Right renal cortex interstitium (tissue), 3 donors: ENCODE measurements around the gene RNF214. TPM values are rescaled to one million over a fixed set of nuclear protein-coding genes. Genes with fewer than 3 reads are reported as not detected.
"Not testable (repeated sequence)": the region's sequence is repeated elsewhere in the genome, so short reads cannot be mapped to it uniquely, and the experiment has no call there.

Experiments used
- DNase-seq, 3 donors: peaks; one replicate each; pipeline ENCODE4 v3.0.0-alpha.2; 2013; ENCODE audit warnings: low read depth in 3 of 3, low spot score in 2 of 3
- polyA plus RNA-seq, 3 donors: library from polyadenylated mRNA; unstranded; fragments of 120-200 nt; gene quantifications; one replicate each; pipeline ENCODE4 v1.2.1, GENCODE V29; 2013; ENCODE audit not compliant: insufficient read length in 3 of 3

Gene RNF214
- polyA plus RNA-seq, 3 donors = 29.7 to 33.1 (median 31.7) TPM

DNA sequence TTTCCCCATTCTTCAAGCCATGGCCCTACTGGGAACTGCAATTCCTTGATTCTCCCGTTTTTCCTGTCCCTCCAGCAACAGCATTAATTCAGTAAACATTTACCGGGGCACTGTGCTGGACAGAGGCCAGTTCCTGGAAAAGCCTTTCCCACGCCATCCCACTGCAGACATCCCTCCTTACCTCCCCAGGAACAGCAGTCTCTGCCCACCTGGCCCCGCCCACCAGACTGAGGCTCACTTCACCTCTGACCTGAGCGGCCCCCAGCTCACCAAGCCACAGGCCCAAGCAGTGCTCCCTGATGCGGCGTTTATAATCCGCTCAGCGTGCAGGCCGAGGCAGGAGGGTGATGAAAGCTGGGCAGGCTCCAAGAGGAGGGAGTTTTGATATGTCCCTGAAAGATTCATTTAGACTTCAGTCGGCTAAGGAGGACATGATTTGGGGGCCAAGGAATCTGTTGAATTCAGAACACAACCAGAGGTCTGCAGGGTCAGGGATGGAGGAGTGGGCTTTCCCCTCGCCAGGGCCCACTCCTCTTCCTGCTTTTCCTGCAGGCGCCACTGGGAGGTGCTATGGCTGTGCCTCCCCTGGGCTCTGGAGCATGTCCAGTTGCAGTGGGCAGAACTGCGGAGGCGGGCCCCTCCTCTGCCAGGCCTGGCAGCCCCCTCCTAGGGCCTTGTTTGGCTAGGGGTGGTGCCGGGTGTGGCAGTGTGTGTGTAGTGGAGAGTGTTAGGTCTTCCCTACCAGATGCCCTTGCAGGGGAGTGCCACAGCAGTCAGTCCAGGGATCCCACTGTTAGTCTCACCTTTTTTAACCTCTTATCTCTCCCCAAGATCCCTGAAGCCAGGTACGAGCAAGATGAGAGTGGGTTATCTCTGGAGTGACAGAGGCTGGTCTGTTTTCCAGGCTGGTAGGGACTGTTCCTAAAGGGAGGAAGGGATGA is 34.7 kb upstream of the RNF214 start:
- DNase-seq = no peak

DNA sequence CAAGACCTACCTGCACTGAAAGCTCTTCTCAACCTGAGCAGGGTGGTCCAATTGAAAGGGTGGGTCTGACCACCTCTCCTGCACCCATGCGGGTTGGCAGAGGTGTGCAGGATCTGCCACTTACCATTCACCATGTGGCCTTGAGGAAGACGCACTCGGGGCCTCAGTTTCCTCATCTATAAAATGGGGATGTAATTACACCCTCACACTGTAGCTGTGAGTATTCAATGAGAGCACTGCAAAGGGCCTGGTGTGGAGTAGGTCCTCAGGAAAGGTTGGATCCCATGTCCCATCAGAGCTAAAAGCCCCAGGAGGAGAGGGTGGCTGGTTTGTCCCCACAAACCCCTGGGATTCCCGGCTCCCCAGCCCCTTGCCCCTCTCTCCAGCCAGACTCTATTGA is 33.9 kb upstream of the RNF214 start:
- no peak for DNase-seq

DNA sequence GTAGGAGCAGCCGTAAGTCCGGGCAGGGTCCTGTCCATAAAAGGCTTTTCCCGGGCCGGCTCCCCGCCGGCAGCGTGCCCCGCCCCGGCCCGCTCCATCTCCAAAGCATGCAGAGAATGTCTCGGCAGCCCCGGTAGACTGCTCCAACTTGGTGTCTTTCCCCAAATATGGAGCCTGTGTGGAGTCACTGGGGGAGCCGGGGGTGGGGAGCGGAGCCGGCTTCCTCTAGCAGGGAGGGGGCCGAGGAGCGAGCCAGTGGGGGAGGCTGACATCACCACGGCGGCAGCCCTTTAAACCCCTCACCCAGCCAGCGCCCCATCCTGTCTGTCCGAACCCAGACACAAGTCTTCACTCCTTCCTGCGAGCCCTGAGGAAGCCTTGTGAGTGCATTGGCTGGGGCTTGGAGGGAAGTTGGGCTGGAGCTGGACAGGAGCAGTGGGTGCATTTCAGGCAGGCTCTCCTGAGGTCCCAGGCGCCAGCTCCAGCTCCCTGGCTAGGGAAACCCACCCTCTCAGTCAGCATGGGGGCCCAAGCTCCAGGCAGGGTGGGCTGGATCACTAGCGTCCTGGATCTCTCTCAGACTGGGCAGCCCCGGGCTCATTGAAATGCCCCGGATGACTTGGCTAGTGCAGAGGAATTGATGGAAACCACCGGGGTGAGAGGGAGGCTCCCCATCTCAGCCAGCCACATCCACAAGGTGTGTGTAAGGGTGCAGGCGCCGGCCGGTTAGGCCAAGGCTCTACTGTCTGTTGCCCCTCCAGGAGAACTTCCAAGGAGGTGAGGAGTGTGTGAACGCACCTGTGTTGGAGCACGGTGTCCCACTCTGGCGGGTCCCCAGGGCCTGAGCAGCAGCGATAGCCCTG is 33.2 kb upstream of the RNF214 start, which contains the start of gene TAGLN:
TSS of gene TAGLN (plus strand) at position 318 of the 863 bp plus-strand sequence. CDS start 3,644 bp downstream, outside the sequence.
- DNase-seq = no peak

DNA sequence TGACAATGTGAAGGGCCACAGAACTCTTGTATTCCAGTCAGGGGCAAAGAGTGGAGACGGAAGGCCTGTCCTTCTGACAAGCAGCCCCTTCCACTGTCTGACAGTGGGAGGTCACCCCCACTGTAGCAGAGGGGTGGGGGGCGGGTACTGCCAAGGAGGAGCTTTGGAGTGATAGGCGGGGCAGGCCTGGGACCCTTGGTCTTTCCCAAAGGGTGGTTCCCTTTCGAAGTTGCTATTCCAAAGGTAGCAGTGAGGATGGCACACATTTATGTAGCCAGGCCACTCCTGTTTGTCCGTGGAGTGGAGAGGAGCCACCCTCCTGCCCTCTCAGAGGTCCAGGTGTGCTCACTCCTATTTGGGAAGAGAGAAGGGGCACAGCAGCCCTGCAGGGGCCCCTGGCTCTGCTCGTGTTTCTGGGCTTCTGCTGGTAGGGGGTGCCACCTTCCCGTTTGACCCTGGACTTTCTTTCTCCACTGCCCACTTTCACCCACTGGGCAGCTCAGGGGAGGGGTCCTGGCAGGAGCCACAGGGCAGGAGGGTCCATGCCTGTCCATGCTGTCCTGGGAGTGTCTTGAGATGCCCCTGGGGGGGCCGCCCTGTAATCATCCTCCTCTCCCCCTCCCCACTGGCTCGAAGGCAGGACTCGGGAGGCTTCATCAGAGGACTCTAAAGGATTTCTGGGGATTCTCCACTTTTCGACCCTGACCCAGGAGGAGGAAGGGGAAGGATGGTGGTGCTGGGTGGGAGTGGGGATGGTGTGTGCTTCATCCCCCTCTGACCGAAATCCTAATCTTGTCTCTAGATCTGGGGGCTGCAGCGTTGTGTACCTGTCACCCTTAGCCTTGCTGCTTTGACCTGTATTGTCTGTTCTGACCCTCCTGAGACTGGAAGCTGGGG is 32.3 kb upstream of the RNF214 start:
- no peak for DNase-seq

DNA sequence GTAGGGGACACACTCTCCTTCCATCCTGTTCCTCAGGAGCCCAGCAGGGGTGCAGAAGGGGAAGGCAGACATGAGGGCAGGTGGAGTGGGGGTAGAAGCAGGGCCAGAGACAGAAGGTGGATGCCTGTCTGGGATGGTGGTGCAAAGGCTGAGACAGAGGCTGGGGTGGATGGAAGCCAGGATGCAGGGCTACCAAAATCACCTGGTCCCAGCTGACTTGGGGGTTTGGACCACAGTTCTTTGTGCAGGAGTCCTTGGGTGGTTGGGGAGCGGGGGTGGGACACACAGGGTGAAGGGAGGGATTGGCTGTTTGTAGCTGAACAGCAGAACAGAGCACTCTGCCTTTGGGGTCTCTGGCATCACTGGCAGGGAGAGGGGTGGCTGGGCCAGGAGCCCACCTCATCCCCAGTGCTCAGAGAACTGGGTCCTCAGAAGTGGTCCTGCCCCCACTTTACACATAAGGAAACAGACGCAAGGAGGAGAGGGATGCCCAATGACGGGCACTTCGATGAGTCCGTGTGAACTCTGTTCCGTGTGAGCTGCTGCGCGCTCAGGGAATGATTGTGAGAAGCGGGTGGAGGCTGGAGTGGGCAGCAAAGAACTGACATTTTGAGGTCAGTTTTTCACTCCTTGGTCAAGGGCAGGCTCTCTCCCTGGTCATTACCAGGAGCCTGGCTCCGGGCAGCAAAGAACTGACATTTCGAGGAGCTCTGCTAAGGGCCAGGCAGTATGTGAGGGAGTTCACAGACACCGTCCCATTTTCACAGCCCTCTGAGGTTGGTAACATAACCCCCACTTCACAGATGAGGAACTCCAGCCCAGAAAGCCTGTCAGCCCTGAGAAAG is 31.4 kb upstream of the RNF214 start:
- DNase-seq = no peak

GRCh38 chr11:117201658-117202305 is 30.7 kb upstream of the RNF214 start:
- no peak for DNase-seq

DNA sequence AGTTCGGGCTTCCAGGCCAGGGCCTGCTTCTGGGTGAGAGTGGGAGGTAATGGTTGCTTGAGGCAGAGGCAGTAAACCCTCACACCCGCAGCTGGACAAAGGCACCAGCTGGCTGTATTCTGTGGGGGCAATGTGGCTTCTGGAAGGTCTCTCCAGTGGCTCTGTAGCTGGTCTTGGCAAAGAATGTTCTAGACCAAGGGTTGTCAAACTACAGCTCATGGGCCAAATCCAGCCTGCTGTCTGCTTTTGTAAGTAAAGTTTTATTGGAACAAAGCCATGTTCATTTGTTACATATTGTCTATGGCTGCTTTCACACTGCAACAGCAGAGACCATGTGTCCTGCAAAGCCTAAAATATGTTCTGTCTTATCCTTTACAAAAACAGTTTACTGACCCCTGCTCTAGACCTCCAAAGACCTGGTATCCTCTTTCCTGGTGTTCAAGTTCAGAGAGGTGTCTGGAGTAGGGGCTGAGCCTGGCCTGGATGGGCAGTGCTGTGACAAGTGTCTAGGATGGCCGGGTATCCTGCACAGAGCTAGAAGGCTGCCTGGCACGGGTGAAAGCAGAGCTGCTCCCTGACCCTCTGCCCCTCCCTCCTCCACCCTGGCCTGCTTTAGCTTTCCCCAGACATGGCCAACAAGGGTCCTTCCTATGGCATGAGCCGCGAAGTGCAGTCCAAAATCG is 29.9 kb upstream of the RNF214 start:
- no peak for DNase-seq

- no peak for DNase-seq
Measured at GRCh38 chr11:117203069-117203407, 29.4 kb upstream of the RNF214 start.

DNA sequence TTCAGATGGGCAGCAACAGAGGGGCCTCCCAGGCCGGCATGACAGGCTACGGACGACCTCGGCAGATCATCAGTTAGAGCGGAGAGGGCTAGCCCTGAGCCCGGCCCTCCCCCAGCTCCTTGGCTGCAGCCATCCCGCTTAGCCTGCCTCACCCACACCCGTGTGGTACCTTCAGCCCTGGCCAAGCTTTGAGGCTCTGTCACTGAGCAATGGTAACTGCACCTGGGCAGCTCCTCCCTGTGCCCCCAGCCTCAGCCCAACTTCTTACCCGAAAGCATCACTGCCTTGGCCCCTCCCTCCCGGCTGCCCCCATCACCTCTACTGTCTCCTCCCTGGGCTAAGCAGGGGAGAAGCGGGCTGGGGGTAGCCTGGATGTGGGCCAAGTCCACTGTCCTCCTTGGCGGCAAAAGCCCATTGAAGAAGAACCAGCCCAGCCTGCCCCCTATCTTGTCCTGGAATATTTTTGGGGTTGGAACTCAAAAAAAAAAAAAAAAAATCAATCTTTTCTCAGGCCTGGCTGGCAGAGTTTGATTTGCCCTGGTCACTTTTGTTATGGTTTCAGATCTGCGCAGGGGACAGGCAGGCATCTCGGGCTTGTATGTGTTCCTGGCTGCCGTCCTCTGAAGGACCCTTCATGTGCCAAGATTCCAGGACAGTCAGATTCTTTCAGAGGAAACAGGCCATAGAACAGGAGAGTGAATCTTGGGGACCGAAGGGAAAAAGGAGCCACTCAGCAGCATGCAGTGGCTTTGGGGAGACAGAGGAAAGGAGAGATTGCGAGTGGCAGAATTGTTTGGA is 28.0 kb upstream of the RNF214 start:
- DNase-seq = no peak

- no peak for DNase-seq
Measured at GRCh38 chr11:117205211-117205818, 27.2 kb upstream of the RNF214 start.

DNA sequence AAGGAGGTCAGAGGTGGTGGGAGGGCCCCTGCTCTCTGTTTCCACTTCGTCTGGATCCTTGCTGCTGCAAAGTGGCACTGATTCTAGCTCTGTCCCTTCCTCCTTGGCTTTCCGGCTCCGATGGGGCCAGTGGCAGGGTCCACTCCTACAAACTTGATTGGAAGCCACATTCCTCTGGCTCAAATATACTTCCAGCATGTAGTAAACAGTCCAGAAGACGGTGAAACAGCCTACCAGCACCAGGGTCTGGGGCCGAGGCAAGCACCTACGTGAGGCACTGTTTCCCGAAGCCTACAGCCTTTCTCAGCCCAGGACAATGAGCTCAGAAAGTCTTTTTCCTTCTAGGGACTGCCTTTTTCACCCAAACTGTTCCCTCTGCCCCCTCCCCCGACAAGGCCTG is 26.4 kb upstream of the RNF214 start:
- DNase-seq = not testable (repeated sequence)

- not testable (repeated sequence) for DNase-seq
Measured at GRCh38 chr11:117206859-117207258, 25.6 kb upstream of the RNF214 start.

DNA sequence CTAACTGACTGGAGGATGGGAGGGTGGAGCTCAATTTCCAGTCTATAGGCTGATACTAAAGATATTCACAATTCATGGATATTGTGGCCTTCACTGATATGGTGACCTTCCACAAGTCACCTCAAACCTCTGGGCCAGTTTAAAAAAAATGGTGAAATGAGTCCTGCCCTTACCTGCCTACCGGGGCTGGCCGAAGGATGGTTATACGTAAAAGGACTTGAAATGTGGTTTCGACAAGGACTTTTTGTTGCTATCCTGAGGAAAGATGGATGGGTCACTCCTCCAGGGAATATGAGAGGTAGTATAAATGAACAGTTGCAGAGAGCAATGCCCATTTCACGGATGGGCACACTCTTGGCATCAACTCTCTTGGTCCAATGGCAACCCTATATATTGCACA is 25.0 kb upstream of the RNF214 start:
- DNase-seq = not testable (repeated sequence)

- DNase-seq = not testable (repeated sequence)
Measured at GRCh38 chr11:117208710-117209109, 23.8 kb upstream of the RNF214 start.

GRCh38 chr11:117209351-117210125 is 22.9 kb upstream of the RNF214 start:
- not testable (repeated sequence) for DNase-seq

DNA sequence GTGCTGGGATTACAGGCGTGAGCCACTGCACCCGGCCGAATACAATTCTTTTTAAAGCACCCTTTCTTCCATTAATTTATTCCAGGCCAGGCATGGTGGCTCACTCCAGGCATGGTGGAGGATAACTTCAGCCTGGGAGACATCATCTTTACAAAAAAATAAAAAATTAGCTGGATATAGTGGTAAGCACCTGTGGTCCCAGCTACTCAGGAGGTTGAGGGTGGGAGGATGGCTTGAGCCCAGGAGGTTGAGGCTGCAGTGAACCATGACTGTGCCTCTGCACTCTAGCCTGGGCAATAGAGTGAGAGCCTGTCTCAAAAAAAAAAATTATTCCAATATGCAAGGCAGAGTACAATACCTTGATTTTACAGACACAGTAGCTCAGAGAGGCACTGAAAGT is 21.9 kb upstream of the RNF214 start:
- DNase-seq = no peak
